Right renal cortex interstitium (tissue), 3 donors: ENCODE results near the gene RBM45. TPM values are rescaled to one million over a fixed set of nuclear protein-coding genes. Genes with fewer than 3 reads are reported as not detected.

Experiments used
- DNase-seq, 3 donors: peaks; one replicate each; pipeline ENCODE4 v3.0.0-alpha.2; 2013; ENCODE audit warnings: low read depth in 3 of 3, low spot score in 2 of 3
- polyA plus RNA-seq, 3 donors: library from polyadenylated mRNA; unstranded; fragments of 120-200 nt; gene quantifications; one replicate each; pipeline ENCODE4 v1.2.1, GENCODE V29; 2013; ENCODE audit not compliant: insufficient read length in 3 of 3

RBM45 gene
- polyA plus RNA-seq, 3 donors = 19.1 to 25.5 (median 23.3) TPM

GRCh38 chr2:178155524-178155923, 43.3 kb downstream of the RBM45 start:
- no peak for DNase-seq

DNA sequence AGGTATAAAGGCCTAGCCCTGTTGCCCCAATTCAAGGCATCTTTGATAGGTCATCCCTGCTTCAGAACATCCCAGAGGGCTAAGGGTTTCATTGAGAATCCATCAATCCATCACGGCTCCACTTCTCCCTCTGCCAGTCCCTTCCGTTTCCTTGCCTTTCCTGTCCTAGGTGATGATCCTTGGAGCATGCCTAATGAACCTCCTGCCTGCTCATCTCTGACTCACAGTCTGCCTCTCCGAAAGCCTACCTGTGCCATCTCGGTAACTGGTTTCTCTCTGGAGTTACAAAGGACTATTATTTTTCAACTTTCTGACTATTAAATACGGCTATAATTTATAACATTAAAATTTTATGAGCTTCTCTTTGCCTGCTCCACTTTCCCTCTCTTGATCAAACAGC, 45.3 kb downstream of the RBM45 start:
- no peak for DNase-seq

DNA sequence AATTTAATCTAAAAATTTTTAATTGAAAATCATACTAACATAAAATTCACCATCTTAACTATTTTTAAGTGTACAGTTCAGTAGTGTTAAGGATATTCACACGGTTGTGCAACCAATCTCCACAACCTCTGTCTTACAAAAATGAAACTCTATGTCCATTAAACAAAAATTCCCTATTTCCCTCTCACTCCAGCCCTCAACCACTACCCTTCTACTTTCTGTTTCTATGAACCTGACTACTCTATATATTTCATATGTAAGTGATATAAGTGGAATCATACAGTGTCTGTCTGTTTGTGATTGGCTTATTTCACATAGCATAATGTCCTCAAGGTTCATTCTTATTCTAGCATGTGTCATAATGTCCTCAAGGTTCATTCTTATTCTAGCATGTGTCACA, 47.7 kb downstream of the RBM45 start:
- no peak for DNase-seq

- no peak for DNase-seq
Observed at GRCh38 chr2:178160601-178161000, 48.4 kb downstream of the RBM45 start.

- DNase-seq = no peak
Observed at GRCh38 chr2:178163395-178163794, 51.2 kb downstream of the RBM45 start.

GRCh38 chr2:178163911-178164310, 51.7 kb downstream of the RBM45 start:
- DNase-seq = no peak

DNA sequence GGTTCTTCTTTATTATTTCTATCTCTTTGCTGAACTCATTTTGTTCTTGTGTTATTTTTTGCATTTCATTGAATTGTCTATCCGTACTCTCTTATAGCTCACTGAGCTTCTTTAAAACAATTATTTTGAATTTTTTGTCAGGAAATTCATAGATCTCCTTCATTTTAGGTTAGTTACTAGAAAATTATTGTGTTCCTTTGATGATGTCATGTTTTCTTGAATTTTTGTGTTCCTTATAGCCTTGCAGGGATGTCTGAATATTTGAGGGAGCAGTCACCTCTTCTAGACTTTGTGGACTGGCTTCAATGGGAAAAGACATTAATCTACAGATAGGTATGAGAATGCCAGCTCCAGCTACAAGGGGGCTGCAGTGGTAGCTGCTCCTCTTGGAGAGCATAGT, 61.4 kb downstream of the RBM45 start:
- no peak for DNase-seq

DNA sequence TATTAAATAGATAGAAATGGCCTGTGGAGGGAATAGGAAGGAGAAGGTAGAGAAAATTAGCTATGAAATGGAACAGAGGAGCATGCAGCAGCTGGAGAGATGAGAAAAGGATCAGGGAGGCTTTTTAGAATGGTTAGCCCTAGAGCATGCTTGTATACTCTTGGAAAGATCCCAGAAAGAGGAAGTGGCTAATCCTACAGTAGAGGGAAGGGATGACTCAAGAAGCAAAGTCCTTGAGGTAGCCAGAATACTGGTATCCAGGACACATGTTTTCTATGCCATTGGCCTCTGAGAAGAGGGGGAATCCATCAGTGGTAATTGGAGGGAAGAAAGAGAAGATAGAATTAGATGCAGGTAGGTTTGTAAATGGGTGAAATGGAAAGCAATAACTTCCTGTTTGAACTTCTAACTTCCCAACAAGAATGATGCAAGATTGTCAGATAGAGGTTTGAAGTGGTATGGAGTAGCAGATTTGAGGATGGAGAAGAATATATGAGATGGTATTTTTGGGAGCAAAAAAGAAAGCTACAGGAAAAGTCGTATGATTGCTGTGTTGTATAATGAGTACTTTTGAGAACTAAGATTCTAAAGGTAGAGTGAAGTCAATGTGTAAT, 64.9 kb downstream of the RBM45 start:
- no peak for DNase-seq

Other genes with a start within 250 kb of the RBM45 start
- 1 to 10 TPM; 5.5 to 7.6 (median 6.9) TPM for gene PDE11A, start 39.7 kb upstream of the RBM45 start, polyA plus RNA-seq
- 1 to 10 TPM; 5.2 to 5.9 (median 5.3) TPM for gene OSBPL6, start 82.1 kb downstream of the RBM45 start, polyA plus RNA-seq